KBM-7 (cell line): ENCODE results near the gene FLYWCH1.
"Not testable (repeated sequence)": the region's sequence is repeated elsewhere in the genome, so short reads cannot be mapped to it uniquely, and the experiment has no call there.

Experiments used
- DNase-seq: peaks from one replicate; pipeline ENCODE4 v3.0.0-alpha.2; 2015
- in situ Hi-C: fragments of 300-500 bp; cut with MboI; formaldehyde crosslinking; loops from 2 replicates; pipeline ENCODE4 v1.14.3; 2020; ENCODE audit warnings: low sequenced_read_pairs, low pct_unique_long_range_greater_than_20kb, mixed read lengths

Gene FLYWCH1

DNA sequence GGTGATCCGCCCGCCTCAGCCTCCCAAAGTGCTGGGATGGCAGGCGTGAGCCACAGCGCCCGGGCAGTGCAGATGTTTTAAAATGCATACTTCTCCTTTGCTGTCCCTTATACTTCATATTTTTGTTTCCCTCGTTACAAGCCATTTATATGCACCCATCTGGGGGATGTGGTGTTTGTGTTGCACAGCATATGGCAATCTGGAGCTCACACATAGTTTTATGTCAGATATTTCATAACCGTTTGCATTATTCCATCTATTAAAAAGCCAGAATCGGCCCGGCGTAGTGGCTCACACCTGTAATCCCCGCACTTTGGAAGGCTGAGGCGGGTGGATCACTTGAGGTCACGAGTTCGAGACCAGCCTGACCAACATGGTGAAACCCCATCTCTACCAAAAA is 11.8 kb downstream of the FLYWCH1 start:
- in situ Hi-C loops = no loop called here
- no peak for DNase-seq

DNA sequence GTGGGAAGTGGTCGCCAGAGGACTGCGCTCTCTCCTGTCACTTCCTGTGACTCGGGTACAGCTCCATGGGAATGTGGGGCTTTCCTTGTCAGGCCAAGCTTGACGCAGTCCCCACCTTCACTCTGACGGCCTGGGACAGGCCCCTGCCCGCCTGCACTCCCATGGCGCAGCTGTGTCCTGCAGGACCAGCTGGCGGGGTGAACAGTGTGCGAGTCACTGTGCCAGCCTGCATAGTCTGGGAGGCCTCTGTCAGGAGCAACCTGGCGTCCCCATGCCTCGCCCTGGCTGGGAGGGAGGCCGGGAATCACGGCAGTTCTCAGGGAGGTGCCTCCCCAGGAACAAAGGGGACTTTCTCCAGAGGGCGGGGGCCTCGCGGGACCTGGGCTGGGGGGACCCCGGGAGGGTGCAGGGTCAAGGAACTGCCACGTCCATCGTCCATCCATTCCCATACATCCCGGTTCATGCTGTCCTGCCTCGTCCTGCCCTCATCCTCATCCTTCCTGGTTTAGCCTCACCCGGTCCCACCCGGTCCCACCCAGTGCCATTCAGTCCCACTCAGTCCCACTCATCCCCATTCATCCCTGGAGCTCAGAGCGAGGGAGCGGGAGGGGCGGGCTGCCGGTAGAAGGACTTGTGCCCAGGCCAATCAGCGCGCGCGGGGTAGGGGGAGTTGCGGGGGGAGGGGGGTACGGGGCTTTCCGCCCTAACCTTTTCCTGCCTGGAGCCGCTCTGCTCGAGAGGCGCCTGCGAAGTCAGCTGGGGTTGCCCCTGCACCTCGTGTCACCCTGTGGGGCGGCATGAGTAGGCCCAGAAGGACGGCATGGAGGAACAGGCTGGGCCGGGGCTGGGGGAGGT is 13.4 kb downstream of the FLYWCH1 start:
- DNase-seq = no peak
- in situ Hi-C loops = no loop called here

DNA sequence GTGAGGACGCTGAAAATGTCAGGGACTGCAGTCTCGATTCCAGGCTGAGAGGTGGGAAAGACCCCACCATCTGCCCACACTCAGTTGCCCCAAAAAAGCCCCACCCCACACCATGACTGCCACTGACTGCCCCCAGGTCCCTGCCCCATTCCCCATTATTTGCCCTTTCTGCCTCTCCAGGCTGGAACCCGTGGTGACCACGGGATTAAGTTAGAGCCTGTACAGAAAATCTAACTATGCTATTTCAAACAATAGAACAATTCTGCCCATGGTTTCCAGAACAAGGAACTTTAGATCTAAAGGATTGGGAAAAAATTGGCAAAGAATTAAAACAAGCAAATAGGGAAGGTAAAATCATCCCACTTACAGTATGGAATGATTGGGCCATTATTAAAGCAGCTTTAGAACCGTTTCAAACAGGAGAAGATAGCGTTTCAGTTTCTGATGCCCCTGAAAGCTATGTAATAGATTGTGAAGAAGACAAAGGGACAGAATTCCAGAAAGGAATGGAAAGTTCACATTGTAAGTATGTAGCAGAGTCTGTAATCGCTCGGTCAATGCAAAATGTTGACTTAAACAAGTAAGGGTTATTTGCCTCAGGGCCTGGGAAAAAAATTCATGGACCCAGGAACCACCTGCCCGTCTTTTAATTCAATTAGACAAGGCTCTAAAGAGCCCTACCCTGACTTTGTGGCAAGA is 14.4 kb downstream of the FLYWCH1 start:
- in situ Hi-C loops = no loop called here
- DNase-seq = no peak

DNA sequence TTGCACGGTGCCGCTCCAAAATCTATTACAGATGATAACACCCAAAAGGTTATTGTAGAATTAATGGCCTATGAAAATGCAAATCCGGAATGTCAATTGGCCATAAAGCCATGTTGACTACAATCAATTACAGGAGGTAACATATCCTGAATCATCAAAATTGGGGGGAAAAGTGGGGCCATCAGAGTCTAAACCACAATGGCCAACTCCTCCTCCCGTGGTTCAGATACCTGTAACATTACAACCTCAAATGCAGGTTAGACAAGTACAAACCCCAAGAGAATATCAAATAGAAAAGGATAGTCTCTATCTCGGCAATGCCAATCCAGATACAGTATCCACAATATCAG is 14.9 kb downstream of the FLYWCH1 start:
- DNase-seq = no peak
- in situ Hi-C loops = no loop called here

DNA sequence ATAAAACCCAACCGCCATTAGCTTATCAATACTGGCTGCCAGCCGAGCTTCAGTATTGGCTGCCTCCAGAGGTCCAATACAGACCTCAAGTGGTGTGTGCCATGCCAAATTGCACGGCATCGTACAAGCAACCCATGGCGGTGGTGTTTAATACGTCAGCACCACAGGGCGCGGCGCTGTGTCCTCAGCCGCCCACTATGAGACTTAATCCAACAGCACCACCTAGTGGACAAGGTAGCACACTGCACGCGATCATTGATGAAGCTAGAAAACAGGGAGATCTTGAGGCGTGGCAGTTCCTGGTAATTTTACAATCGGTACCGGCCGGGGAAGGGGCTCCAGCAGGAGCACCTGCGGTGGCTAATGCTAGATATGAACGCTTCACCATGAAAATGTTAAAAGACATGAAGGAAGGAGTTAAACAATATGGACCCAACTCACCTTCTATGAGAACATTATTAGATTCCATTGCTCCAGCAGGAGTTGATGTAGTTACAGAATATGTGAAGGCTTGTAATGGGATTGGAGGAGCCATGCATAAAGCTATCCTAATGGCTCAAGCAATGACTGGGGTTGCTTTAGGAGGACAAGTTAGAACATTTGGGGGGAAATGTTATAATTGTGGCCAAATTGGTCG is 15.4 kb downstream of the FLYWCH1 start:
- in situ Hi-C loops = no loop called here
- peak; percentile 93 for DNase-seq

DNA sequence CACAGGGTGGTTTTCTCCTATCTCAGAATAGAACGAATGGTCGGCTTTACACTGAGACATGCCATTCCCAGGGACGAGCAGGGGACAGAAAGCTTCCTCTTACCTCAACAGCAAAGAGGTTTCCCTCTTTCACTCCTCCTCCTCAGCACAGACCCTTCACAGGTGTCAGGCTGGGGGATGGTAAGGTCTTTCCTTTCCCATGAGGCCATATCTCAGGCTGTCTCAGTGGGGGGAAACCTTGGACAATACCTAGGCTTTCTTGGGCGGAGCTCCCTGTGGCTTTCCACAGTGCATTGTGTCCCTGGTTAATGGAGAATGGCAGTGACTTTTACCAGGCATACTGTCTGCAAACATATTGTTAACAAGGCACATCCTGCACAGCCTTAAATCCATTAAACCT is 16.4 kb downstream of the FLYWCH1 start:
- DNase-seq, in situ Hi-C loops: not testable (repeated sequence)

DNA sequence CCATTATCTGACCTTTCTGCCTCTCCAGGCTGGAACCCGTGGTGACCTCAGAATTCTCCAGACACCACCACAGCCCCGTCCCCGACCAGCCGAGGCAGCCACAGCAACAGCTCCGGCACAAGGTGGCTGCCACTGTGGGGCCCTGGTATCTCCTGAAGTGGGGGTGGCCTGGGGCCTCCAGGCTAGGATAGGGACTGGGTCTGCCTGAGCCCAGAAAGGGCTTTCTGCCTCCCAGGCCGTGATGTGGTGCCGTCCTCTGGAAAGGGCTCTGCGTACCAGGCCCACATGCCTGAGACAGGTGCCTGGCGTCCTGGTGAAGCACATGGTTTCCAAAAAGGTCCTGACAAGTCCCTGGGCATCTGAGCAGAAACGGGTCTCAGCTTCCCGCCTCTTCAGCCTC is 17.1 kb downstream of the FLYWCH1 start:
- in situ Hi-C loops = no loop called here
- no peak for DNase-seq

DNA sequence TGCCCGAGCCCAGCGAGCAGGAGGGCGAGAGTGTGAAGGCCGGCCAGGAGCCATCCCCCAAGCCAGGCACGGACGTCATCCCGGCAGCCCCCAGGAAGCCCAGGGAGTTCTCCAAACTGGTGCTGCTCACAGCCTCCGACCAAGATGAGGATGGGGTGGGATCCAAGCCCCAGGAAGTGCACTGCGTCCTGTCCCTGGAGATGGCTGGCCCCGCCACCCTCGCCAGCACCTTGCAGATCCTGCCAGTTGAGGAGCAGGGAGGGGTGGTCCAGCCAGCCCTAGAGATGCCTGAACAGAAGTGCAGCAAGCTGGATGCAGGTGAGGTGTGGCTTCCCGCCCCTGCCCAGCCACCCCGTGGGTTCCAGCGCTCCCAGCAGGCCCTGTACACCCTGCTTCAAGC is 18.0 kb downstream of the FLYWCH1 start:
- DNase-seq = no peak
- in situ Hi-C loops = no loop called here

DNA sequence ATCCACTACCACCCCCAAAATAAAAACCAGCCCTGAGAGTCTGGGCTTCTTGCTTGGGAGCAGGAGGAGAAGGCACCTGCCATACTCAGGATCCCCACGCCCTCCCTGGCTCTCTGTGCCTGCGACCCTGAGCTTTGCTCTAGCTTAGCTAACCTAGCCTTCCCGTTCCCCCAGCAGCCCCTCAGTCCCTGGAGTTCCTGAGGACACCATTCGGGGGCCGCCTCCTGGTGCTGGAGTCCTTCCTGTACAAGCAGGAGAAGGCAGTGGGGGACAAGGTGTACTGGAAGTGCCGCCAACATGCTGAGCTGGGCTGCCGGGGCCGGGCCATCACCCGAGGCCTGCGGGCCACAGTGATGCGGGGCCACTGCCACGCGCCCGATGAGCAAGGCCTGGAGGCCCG is 18.5 kb downstream of the FLYWCH1 start:
- DNase-seq = no peak
- in situ Hi-C loops = no loop called here

DNA sequence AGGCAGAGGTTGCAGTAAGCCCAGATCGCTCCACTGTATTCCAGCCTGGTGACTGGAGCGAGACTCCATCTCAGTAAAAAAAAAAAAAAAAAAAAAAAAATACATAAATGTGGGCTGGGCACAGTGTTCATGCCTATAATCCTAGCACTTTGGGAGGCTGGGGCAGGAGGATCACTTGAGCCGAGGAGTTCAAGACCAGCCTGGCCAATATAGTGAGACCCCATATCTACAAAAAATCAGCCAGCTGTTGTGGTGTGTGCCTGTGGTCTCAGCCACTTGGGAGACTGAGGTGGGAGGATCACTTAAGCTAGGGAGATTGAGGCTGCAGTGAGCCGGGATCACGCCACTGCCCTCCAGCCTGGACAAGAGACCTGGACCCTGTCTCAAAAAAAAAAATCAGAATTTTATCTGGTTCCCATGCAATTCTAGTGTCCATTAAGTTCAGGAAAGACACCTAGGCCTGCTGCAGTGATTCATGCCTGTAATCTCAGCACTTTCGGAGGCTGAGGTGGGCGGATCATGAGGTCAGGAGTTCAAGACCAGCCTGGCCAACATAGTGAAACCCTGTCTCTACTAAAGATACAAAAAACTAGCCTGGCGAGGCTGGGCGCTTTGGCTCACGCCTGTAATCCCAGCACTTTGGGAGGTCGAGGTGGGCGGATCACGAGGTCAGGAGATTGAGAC is 19.6 kb downstream of the FLYWCH1 start:
- DNase-seq, in situ Hi-C loops: not testable (repeated sequence)

DNA sequence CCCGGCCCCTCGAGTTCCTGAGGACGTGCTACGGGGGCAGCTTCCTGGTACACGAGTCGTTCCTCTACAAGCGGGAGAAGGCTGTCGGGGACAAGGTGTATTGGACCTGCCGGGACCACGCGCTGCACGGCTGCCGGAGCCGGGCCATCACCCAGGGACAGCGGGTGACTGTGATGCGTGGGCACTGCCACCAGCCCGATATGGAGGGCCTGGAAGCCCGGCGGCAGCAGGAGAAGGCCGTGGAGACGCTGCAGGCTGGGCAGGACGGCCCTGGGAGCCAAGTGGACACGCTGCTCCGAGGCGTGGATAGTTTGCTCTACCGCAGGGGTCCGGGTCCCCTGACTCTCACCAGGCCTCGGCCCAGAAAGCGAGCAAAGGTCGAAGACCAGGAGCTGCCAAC is 21.4 kb downstream of the FLYWCH1 start:
- in situ Hi-C loops = no loop called here
- DNase-seq = no peak

DNA sequence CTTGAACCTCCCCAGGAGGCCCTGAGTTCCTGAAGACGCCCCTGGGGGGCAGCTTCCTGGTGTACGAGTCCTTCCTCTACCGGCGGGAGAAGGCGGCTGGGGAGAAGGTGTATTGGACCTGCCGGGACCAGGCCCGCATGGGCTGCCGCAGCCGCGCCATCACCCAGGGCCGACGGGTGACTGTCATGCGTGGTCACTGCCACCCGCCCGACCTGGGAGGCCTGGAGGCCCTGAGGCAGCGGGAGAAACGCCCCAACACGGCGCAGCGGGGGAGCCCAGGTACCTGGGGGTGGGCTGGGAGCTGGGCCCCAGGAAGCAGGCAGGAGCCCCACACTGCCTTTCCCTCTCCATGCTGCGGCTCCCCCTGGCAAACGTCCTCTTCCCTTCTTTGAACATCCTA is 22.0 kb downstream of the FLYWCH1 start:
- DNase-seq = no peak
- in situ Hi-C loops = no loop called here

DNA sequence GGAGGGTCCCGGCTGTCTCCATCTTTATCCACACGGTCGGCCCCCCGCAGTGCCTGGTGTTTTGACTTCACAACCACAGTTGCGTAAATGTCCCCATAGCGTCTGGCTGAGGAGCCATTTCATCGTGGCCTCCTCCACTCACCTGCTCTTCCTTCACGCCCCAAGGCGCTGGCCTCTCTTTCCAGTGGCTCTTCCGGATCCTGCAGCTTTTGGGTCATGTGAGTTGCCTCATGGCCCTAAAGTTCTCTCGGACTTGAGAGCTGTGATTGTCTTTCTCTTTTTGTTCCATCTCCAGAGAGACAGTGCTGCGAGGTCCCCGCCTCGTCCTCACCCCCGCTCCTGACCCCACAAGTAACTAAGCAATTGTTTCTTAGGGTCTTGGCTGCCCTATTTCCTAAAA is 22.7 kb downstream of the FLYWCH1 start:
- DNase-seq = no peak
- in situ Hi-C loops = no loop called here

DNA sequence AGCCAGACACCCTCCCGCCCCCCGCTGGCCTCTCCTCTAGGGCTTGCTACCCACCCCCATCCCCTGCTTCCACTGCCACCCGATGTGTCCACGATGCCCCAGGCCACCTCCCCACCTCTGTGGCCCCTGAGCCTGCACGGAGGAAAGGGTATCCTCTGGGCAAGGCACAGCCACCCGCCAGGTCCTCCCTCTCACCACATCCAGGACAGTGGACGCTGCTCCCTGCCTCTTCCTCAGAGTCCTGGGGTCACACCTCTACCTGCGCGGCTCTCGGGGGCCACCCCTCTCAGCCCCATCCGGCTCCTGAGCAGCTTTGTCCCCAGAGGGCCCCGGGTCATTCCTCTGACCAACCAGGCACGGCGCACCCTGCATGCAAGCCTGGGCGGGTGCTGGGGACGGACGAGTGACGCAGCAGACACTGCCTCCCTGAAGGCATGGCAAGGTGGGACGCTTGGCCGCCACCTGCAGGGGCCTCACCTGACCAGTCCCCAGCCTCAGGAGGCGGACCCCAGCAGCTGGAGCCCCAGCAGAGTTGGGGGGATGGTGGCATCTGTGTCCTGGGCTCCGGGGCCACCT is 24.8 kb downstream of the FLYWCH1 start:
- DNase-seq = no peak
- in situ Hi-C loops = no loop called here

DNA sequence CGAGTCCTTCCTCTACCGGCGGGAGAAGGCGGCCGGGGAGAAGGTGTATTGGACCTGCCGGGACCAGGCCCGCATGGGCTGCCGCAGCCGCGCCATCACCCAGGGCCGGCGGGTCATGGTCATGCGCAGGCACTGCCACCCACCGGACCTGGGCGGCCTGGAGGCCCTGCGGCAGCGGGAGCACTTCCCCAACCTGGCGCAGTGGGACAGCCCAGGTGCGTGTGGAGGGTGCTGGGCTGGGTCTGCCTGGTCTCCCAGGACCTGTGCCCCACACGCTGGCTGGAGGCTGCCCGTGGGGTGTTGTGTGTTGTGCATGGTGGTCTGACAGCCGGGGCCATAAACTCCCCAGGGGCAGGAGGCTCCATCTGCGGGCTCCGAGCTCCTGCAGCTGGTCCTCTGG is 25.4 kb downstream of the FLYWCH1 start:
- DNase-seq = no peak
- in situ Hi-C loops = no loop called here

DNA sequence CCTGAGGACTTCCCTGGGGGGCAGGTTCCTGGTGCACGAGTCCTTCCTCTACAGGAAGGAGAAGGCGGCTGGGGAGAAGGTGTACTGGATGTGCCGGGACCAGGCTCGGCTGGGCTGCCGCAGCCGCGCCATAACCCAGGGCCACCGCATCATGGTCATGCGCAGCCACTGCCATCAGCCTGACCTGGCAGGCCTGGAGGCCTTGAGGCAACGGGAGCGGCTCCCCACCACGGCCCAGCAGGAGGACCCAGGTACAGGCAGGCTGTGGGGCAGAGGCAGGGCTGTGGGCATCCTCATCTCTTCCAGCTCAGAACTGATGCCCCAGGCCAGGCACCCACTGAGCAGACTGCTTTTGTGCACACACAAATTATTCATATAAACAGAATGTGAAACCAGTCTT is 26.5 kb downstream of the FLYWCH1 start:
- DNase-seq = no peak
- in situ Hi-C loops = no loop called here

DNA sequence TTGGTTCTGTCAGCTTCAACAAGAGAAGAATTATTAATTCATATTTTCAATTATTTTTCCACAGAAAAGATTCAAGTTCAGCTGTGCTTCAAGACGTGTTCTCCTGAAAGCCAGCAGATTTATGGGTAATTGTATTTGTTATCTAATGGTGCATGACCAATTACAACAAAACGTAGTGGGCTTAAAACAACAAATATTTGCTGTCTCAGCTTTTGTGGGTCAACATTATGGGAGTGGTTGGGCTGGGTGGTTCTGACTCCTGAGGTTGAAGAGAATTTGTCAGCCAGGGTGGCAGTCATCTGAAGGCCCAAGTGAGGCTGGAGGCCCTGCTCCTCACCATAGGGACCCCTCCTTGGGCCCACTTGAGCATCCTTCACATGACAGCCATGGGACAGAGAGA is 28.2 kb downstream of the FLYWCH1 start:
- in situ Hi-C loops = no loop called here
- DNase-seq = no peak

DNA sequence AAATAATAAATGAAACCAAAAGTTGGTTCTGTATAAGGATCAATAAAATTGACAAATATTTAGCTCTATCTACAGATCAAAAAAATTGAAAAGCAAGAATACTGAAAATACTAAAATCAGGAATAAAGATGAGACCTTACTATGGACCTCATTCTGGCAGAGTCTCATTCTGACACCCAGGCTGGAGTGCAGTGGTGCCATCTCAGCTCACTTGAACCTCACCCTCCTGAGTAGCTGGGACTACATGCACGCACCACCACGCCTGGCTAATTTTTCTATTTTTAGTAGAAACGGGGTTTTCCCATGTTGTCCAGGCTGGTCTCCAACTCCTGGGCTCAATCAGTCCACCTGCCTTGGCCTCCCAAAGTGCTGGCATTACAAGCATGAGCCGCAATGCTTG is 30.3 kb downstream of the FLYWCH1 start:
- in situ Hi-C loops = no loop called here
- DNase-seq = no peak

DNA sequence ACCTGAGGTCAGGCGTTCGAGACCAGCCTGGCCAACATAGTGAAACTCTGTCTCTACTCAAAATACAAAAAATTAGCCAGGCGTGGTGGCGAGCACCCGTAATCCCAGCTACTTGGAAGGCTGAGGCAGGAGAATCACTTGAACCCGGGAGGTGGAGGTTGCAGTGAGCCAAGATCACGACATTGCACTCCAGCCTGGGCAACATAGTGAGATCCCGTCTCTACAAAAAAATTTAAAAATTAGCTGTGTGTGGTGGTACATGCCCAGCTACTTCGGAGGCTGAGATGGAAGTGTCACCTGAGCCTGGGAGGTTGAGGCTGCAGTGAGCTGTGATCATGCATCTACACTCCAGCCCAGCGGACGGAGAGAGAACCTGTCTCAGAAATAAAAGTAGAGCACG is 32.0 kb downstream of the FLYWCH1 start:
- DNase-seq, in situ Hi-C loops: not testable (repeated sequence)

DNA sequence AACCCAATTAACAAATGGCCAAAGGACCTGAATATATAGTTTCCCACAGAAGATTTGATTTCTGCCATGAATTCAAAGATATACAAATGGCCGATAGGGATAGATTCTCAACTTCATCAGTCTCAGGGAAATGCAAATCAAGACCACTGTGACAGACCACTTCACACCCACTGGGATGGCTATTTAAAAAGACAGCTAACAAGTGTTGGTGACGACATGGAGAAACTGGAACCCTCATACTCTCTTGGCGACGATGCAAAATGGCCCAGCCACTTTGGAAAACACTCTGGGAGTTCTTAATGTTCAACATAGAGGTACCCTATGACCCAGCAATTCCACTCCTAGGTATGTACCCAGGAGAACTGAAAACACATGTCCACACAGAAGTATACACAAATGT is 34.9 kb downstream of the FLYWCH1 start:
- in situ Hi-C loops = no loop called here
- DNase-seq = no peak
